ENCODE results near the gene PRKG1.

PRKG1 gene

DNA sequence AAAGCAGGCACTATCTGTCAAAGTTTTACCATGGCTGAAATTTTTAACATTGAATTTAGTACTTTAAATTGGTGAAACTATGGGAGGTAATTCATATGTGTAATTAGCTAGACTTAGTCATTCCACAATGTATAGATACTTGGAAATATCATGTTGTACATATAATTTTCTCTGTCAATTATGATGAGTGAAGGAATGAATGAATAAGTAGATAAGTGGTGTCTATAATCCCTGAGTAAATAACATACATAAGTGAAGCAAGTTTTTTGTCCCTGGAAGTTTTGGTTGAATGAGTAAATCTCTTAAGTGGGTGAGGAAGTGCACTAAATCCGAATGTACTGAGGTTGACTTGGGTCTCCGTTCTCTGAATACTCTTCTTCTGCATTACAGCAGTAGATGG is 424.1 kb downstream of the PRKG1 start:
- Histone ChIP-seq H3K9ac (ENCODE audit: low read depth, low read length) (no peak overlapping the region), H3K4me2 (ENCODE audit: insufficient read depth, low read length) (no peak overlapping the region), H4K20me1 (ENCODE audit: insufficient read depth, low read length) (no peaks in the 10 kb centered on the region), H2AFZ (ENCODE audit: low read depth, low read length) (no peak overlapping the region), H3K27ac (ENCODE audit: low read length) (no peak overlapping the region), H3K36me3 (ENCODE audit: insufficient read depth, low read length) (no peaks in the 10 kb centered on the region), H3K4me3 (ENCODE audit: low read depth in 1 of 2, low read length in 2 of 2) (no peak overlapping the region), H3K79me2 (ENCODE audit: insufficient read depth, low read length) (no peaks in the 10 kb centered on the region), H3K4me1 (ENCODE audit: insufficient read depth, low read length) (no peaks in the 10 kb centered on the region), H3K9me3 (ENCODE audit: insufficient read depth, low read length, severe bottlenecking) (no peaks in the 10 kb centered on the region), H3K27me3 (ENCODE audit: insufficient read depth, low read length, poor library complexity) (no peaks in the 10 kb centered on the region)
- TF ChIP-seq EZH2 (IDR thresholded peaks at IDR 0.05; ENCODE audit: borderline replicate concordance, low read depth, low read length, severe bottlenecking) = no peak
- TF ChIP-seq, protein P1, sequence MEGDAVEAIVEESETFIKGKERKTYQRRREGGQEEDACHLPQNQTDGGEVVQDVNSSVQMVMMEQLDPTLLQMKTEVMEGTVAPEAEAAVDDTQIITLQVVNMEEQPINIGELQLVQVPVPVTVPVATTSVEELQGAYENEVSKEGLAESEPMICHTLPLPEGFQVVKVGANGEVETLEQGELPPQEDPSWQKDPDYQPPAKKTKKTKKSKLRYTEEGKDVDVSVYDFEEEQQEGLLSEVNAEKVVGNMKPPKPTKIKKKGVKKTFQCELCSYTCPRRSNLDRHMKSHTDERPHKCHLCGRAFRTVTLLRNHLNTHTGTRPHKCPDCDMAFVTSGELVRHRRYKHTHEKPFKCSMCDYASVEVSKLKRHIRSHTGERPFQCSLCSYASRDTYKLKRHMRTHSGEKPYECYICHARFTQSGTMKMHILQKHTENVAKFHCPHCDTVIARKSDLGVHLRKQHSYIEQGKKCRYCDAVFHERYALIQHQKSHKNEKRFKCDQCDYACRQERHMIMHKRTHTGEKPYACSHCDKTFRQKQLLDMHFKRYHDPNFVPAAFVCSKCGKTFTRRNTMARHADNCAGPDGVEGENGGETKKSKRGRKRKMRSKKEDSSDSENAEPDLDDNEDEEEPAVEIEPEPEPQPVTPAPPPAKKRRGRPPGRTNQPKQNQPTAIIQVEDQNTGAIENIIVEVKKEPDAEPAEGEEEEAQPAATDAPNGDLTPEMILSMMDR (IDR thresholded peaks at IDR 0.05; ENCODE audit: borderline replicate concordance, extremely low read depth, low read length, poor library complexity, severe bottlenecking) = no peak
- DNase-seq = no peak
- ATAC-seq (ENCODE audit: insufficient read depth, low read depth) = no peak

DNA sequence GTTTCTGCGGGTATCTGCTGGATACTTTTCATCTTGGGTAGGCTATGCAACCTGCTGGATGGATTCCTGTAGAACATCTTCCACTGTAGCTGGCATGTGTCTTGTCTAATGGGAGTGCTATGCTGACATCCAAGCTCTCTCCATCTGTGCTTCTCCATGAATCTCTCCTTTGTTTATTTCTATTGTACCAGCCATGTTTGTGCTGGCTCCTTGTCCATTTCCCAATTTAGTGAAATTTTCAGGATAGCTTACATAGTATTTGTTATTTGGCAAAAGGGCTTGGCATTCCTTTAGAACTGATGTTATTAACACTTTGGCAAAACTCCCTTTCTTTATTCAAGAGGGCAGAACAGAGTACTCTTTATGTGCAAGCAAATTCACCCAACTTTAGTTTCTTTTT is 427.1 kb downstream of the PRKG1 start:
- no peak for TF ChIP-seq EZH2 (IDR thresholded peaks at IDR 0.05; ENCODE audit: borderline replicate concordance, low read depth, low read length, severe bottlenecking)
- TF ChIP-seq, protein P1 (IDR thresholded peaks at IDR 0.05; ENCODE audit: borderline replicate concordance, extremely low read depth, low read length, poor library complexity, severe bottlenecking) = no peak
- no peak overlapping the region for H2AFZ ChIP-seq (ENCODE audit: low read depth, low read length)
- H3K4me2 ChIP-seq (ENCODE audit: insufficient read depth, low read length) = no peak overlapping the region
- H3K4me3 ChIP-seq (ENCODE audit: low read depth in 1 of 2, low read length in 2 of 2) = no peak overlapping the region
- H3K36me3 ChIP-seq (ENCODE audit: insufficient read depth, low read length) = no peaks in the 10 kb centered on the region
- no peaks in the 10 kb centered on the region for H3K79me2 ChIP-seq (ENCODE audit: insufficient read depth, low read length)
- no peaks in the 10 kb centered on the region for H3K4me1 ChIP-seq (ENCODE audit: insufficient read depth, low read length)
- no peak for DNase-seq
- no peaks in the 10 kb centered on the region for H4K20me1 ChIP-seq (ENCODE audit: insufficient read depth, low read length)
- H3K27me3 ChIP-seq (ENCODE audit: insufficient read depth, low read length, poor library complexity) = no peaks in the 10 kb centered on the region
- no peak overlapping the region for H3K9ac ChIP-seq (ENCODE audit: low read depth, low read length)
- no peaks in the 10 kb centered on the region for H3K9me3 ChIP-seq (ENCODE audit: insufficient read depth, low read length, severe bottlenecking)
- no peak overlapping the region for H3K27ac ChIP-seq (ENCODE audit: low read length)
- ATAC-seq (ENCODE audit: insufficient read depth, low read depth) = no peak

DNA sequence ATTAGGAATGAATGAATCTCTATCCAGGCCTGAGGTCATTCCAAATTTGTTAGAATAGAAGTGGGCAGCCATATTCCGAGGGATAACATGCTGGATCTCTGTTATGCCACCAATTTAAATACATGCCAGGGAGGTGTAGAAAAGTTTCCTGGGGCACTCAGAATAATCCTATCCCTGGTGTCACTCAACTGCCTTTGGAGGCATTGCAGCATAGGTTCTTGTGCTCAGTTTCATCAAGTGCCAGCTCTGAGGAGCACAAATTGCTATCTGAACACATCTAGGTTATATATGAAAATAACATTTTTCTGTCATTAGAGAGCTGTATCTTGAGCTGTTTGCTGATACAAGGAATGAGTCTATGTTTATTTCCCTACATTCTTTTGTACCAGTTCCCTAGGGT is 427.8 kb downstream of the PRKG1 start:
- no peaks in the 10 kb centered on the region for H3K4me1 ChIP-seq (ENCODE audit: insufficient read depth, low read length)
- no peaks in the 10 kb centered on the region for H3K79me2 ChIP-seq (ENCODE audit: insufficient read depth, low read length)
- no peak overlapping the region for H3K4me3 ChIP-seq (ENCODE audit: low read depth in 1 of 2, low read length in 2 of 2)
- H3K27me3 ChIP-seq (ENCODE audit: insufficient read depth, low read length, poor library complexity) = no peaks in the 10 kb centered on the region
- H3K36me3 ChIP-seq (ENCODE audit: insufficient read depth, low read length) = no peaks in the 10 kb centered on the region
- H3K9me3 ChIP-seq (ENCODE audit: insufficient read depth, low read length, severe bottlenecking) = no peaks in the 10 kb centered on the region
- ATAC-seq (ENCODE audit: insufficient read depth, low read depth) (no peak), DNase-seq (no peak)
- no peak overlapping the region for H2AFZ ChIP-seq (ENCODE audit: low read depth, low read length)
- no peaks in the 10 kb centered on the region for H4K20me1 ChIP-seq (ENCODE audit: insufficient read depth, low read length)
- no peak overlapping the region for H3K4me2 ChIP-seq (ENCODE audit: insufficient read depth, low read length)
- no peak overlapping the region for H3K27ac ChIP-seq (ENCODE audit: low read length)
- no peak overlapping the region for H3K9ac ChIP-seq (ENCODE audit: low read depth, low read length)
- TF ChIP-seq, protein P1 (IDR thresholded peaks at IDR 0.05; ENCODE audit: borderline replicate concordance, extremely low read depth, low read length, poor library complexity, severe bottlenecking) = no peak

DNA sequence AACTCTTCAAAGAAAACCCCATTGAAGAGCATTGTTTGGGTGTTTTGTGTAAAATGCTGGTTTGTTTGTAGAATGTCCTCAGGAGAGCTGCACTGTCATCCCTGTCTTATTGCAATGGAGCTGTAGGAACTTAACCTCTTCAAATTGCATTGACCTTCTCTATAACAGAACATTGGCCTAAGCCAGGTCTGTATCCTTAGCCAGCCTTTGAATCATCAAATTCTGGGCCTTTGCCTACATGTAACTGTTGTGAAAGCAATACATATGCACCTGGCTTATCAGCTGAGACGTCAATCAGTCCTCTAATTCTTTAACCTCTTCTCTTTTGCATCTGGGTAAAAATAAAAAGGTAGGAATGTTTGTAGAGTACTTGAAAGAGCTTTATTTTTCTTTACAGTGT is 429.1 kb downstream of the PRKG1 start:
- Histone ChIP-seq H3K9me3 (ENCODE audit: insufficient read depth, low read length, severe bottlenecking) (no peaks in the 10 kb centered on the region), H3K9ac (ENCODE audit: low read depth, low read length) (no peak overlapping the region), H3K79me2 (ENCODE audit: insufficient read depth, low read length) (no peaks in the 10 kb centered on the region), H3K4me2 (ENCODE audit: insufficient read depth, low read length) (no peak overlapping the region), H3K4me1 (ENCODE audit: insufficient read depth, low read length) (no peaks in the 10 kb centered on the region), H4K20me1 (ENCODE audit: insufficient read depth, low read length) (no peaks in the 10 kb centered on the region), H3K36me3 (ENCODE audit: insufficient read depth, low read length) (no peaks in the 10 kb centered on the region), H2AFZ (ENCODE audit: low read depth, low read length) (no peak overlapping the region), H3K4me3 (ENCODE audit: low read depth in 1 of 2, low read length in 2 of 2) (no peak overlapping the region), H3K27ac (ENCODE audit: low read length) (no peak overlapping the region), H3K27me3 (ENCODE audit: insufficient read depth, low read length, poor library complexity) (no peaks in the 10 kb centered on the region)
- ATAC-seq (ENCODE audit: insufficient read depth, low read depth) (no peak), DNase-seq (no peak)
- TF ChIP-seq, protein P1 (IDR thresholded peaks at IDR 0.05; ENCODE audit: borderline replicate concordance, extremely low read depth, low read length, poor library complexity, severe bottlenecking) = no peak
- no peak for TF ChIP-seq EZH2 (IDR thresholded peaks at IDR 0.05; ENCODE audit: borderline replicate concordance, low read depth, low read length, severe bottlenecking)
